ENCODE data around the gene DHX16. TPM values are rescaled to one million over a fixed set of nuclear protein-coding genes. Genes with fewer than 3 reads are reported as not detected.

Gene DHX16
- total RNA-seq, 1 experiment from 2014 or later: 32.2 TPM

DNA sequence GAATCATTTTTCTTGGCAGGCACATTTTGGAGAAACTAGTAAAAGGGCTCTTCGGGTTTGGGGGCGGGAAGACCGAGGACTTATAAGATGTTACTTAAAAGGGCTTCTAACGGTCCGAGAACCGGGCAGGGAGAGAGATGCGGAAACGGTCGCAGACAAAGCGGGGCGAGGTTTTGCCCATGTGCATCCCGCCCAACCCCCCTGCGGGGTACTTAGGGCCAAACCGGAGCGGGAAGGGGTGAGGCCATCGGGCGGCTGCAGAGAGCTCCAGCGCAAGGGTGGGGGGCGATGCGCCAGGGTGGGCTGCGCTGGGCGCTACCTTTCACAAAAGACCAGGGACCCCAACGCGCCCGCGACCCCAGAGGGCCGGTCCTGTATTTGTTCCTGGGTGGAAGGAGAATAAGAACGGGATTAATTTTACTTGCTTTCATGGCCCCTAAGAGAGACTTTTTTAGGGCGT lies 48.0 kb upstream of the DHX16 start (continued):
- TF ChIP-seq, protein P1, sequence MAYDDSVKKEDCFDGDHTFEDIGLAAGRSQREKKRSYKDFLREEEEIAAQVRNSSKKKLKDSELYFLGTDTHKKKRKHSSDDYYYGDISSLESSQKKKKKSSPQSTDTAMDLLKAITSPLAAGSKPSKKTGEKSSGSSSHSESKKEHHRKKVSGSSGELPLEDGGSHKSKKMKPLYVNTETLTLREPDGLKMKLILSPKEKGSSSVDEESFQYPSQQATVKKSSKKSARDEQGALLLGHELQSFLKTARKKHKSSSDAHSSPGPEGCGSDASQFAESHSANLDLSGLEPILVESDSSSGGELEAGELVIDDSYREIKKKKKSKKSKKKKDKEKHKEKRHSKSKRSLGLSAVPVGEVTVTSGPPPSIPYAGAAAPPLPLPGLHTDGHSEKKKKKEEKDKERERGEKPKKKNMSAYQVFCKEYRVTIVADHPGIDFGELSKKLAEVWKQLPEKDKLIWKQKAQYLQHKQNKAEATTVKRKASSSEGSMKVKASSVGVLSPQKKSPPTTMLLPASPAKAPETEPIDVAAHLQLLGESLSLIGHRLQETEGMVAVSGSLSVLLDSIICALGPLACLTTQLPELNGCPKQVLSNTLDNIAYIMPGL (CRISPR knock-in tag; IDR thresholded peaks at IDR 0.05): 0 out of 2 replicates have a peak, but pooled peaks have one; percentile 23
- TF ChIP-seq, protein P2, sequence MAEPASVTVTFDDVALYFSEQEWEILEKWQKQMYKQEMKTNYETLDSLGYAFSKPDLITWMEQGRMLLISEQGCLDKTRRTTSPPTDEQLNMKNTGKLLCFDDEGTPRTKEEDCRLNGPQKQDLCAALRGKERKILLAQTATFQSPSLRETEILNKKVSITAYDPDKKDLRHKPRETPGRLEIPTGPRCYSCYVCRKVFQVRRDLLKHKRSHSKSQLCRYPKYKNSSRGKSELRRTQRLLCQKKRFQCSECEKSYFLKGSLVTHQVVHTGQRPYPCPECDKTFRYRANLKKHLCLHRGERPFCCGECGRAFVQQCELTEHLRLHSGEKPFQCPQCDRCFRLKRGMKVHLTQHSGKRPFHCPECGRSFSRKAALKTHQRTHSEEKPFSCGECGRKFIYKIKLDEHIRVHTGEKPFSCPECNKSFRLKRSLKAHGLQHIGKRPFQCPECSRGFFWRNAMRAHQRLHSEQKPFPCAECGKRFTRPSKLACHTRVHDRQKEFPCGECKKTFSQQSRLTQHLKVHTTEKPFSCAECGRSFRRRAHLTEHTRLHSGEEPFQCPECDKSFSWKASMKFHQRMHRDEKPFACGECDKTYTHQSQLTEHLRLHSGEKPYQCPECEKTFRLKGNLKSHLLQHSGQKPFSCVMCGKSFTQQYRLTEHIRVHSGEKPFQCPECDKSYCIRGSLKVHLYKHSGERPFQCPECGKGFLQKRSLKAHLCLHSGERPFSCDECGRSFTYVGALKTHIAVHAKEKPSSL (CRISPR knock-in tag; conservative IDR thresholded peaks at IDR 0.05): 0 out of 2 replicates have a peak, but pooled peaks have one; percentile 15
- TF ChIP-seq, protein P3, sequence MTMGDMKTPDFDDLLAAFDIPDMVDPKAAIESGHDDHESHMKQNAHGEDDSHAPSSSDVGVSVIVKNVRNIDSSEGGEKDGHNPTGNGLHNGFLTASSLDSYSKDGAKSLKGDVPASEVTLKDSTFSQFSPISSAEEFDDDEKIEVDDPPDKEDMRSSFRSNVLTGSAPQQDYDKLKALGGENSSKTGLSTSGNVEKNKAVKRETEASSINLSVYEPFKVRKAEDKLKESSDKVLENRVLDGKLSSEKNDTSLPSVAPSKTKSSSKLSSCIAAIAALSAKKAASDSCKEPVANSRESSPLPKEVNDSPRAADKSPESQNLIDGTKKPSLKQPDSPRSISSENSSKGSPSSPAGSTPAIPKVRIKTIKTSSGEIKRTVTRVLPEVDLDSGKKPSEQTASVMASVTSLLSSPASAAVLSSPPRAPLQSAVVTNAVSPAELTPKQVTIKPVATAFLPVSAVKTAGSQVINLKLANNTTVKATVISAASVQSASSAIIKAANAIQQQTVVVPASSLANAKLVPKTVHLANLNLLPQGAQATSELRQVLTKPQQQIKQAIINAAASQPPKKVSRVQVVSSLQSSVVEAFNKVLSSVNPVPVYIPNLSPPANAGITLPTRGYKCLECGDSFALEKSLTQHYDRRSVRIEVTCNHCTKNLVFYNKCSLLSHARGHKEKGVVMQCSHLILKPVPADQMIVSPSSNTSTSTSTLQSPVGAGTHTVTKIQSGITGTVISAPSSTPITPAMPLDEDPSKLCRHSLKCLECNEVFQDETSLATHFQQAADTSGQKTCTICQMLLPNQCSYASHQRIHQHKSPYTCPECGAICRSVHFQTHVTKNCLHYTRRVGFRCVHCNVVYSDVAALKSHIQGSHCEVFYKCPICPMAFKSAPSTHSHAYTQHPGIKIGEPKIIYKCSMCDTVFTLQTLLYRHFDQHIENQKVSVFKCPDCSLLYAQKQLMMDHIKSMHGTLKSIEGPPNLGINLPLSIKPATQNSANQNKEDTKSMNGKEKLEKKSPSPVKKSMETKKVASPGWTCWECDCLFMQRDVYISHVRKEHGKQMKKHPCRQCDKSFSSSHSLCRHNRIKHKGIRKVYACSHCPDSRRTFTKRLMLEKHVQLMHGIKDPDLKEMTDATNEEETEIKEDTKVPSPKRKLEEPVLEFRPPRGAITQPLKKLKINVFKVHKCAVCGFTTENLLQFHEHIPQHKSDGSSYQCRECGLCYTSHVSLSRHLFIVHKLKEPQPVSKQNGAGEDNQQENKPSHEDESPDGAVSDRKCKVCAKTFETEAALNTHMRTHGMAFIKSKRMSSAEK (CRISPR knock-in tag; IDR thresholded peaks at IDR 0.05; ENCODE audit: borderline replicate concordance): 0 out of 2 replicates have a peak, but pooled peaks have one; percentile 8
- TF ChIP-seq NR3C1 (CRISPR knock-in tag; conservative IDR thresholded peaks at IDR 0.05; ENCODE audit: low read depth) (no peak), ESRRA (CRISPR knock-in tag; IDR thresholded peaks at IDR 0.05; ENCODE audit: borderline replicate concordance) (no peak), PREB (CRISPR knock-in tag; IDR thresholded peaks at IDR 0.05; ENCODE audit: borderline replicate concordance) (no peak), ZNF416 (CRISPR knock-in tag; IDR thresholded peaks at IDR 0.05) (peak; percentile 83; the same call in 1 of the 2 replicates), ZNF219 (CRISPR knock-in tag; IDR thresholded peaks at IDR 0.05; ENCODE audit: borderline replicate concordance) (no peak), ATF2 (CRISPR knock-in tag; IDR thresholded peaks at IDR 0.05; ENCODE audit: borderline replicate concordance, low read depth) (no peak), ZNF671 (CRISPR knock-in tag; IDR thresholded peaks at IDR 0.05) (peak; percentile 78)
- TF ChIP-seq, protein P4, sequence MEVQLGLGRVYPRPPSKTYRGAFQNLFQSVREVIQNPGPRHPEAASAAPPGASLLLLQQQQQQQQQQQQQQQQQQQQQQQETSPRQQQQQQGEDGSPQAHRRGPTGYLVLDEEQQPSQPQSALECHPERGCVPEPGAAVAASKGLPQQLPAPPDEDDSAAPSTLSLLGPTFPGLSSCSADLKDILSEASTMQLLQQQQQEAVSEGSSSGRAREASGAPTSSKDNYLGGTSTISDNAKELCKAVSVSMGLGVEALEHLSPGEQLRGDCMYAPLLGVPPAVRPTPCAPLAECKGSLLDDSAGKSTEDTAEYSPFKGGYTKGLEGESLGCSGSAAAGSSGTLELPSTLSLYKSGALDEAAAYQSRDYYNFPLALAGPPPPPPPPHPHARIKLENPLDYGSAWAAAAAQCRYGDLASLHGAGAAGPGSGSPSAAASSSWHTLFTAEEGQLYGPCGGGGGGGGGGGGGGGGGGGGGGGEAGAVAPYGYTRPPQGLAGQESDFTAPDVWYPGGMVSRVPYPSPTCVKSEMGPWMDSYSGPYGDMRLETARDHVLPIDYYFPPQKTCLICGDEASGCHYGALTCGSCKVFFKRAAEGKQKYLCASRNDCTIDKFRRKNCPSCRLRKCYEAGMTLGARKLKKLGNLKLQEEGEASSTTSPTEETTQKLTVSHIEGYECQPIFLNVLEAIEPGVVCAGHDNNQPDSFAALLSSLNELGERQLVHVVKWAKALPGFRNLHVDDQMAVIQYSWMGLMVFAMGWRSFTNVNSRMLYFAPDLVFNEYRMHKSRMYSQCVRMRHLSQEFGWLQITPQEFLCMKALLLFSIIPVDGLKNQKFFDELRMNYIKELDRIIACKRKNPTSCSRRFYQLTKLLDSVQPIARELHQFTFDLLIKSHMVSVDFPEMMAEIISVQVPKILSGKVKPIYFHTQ (CRISPR knock-in tag; IDR thresholded peaks at IDR 0.05): peak; percentile 62; the same call in 1 of the 2 replicates
